Neural progenitor cell (in vitro differentiated cells): ENCODE measurements around the gene ZNF605. TPM values are rescaled to one million over a fixed set of nuclear protein-coding genes. Genes with fewer than 3 reads are reported as not detected.

Experiments used
- DNase-seq: peaks from one replicate; pipeline ENCODE4 v3.0.0-alpha.2; 2016; ENCODE audit warnings: low spot score
- H2AFZ ChIP-seq: fragments of 200-600 bp; sonication (generic); replicated peaks from 2 replicates; pipeline ENCODE4 v1.6.1; 2016; ENCODE audit warnings: antibody characterized with exemption
- H3F3A ChIP-seq: fragments of 200-600 bp; sonication (generic); 2 replicates; pipeline ENCODE4 v1.6.1; 2016; ENCODE audit warnings: antibody characterized with exemption, low read depth
- H3K27ac ChIP-seq: fragments of 200-600 bp; sonication (generic); 2 replicates; pipeline ENCODE4 v1.5.1; 2016; ENCODE audit warnings: mild to moderate bottlenecking
- H3K27me3 ChIP-seq: fragments of 200-600 bp; sonication (generic); 2 replicates; pipeline ENCODE4 v1.6.1; 2016; ENCODE audit warnings: mild to moderate bottlenecking, moderate library complexity
- H3K36me3 ChIP-seq: fragments of 200-600 bp; sonication (generic); 2 replicates; pipeline ENCODE4 v1.5.1; 2016
- H3K4me1 ChIP-seq: fragments of 200-600 bp; sonication (generic); 2 replicates; pipeline ENCODE4 v1.6.1; 2016; ENCODE audit warnings: mixed run types
- H3K4me2 ChIP-seq: fragments of 200-600 bp; sonication (generic); 2 replicates; pipeline ENCODE4 v1.6.1; 2016
- H3K4me3 ChIP-seq: fragments of 200-600 bp; sonication (generic); 2 replicates; pipeline ENCODE4 v1.5.1; 2016
- H3K79me2 ChIP-seq: fragments of 200-600 bp; sonication (generic); 2 replicates; pipeline ENCODE4 v1.6.1; 2016; ENCODE audit warnings: low read depth
- H3K9ac ChIP-seq: fragments of 200-600 bp; sonication (generic); 2 replicates; pipeline ENCODE4 v1.6.1; 2016
- H3K9me3 ChIP-seq: fragments of 200-600 bp; sonication (generic); 2 replicates; pipeline ENCODE4 v1.5.1; 2016; ENCODE audit warnings: low read depth
- H4K20me1 ChIP-seq: fragments of 200-600 bp; sonication (generic); 2 replicates; pipeline ENCODE4 v1.6.1; 2016; ENCODE audit warnings: low read depth
- H3K27ac Mint-ChIP-seq: 3 replicates; pipeline ENCODE4 v1.8.0; 2021; ENCODE audit warnings: mixed read lengths
- H3K27me3 Mint-ChIP-seq: 2 replicates; pipeline ENCODE4 v1.8.0; 2022; ENCODE audit warnings: low read depth, mild to moderate bottlenecking, inconsistent platforms, moderate library complexity, mixed read lengths; ENCODE audit not compliant: insufficient read depth
- H3K36me3 Mint-ChIP-seq: 3 replicates; pipeline ENCODE4 v1.8.0; 2021; ENCODE audit warnings: mixed read lengths
- H3K4me1 Mint-ChIP-seq: 3 replicates; pipeline ENCODE4 v1.8.0; 2021; ENCODE audit warnings: mixed read lengths
- H3K4me3 Mint-ChIP-seq: 3 replicates; pipeline ENCODE4 v1.8.0; 2021; ENCODE audit warnings: mild to moderate bottlenecking, moderate library complexity, mixed read lengths
- H3K9me3 Mint-ChIP-seq: 3 replicates; pipeline ENCODE4 v1.8.0; 2020; ENCODE audit warnings: mixed read lengths
- EZH2 ChIP-seq: fragments of 200-600 bp; sonication (generic); IDR thresholded peaks from 2 replicates; pipeline ENCODE4 v1.6.1; 2017; ENCODE audit warnings: antibody characterized with exemption, mild to moderate bottlenecking, moderate library complexity
- EZH2phosphoT487 ChIP-seq: fragments of 200-600 bp; sonication (generic); IDR thresholded peaks from 2 replicates; pipeline ENCODE4 v1.6.1; 2017; ENCODE audit warnings: antibody characterized with exemption
- total RNA-seq: library from RNA; depleted of rRNA; stranded (reverse); fragments of >200 nt; gene quantifications from 2 replicates; pipeline ENCODE4 v1.2.3, GENCODE V29; 2015; ENCODE audit warnings: low replicate concordance
- TF ChIP-seq, protein P1 (sequence below): fragments of 200-600 bp; sonication (generic); IDR thresholded peaks from 2 replicates; pipeline ENCODE4 v1.5.1; 2017; ENCODE audit warnings: antibody characterized with exemption, mild to moderate bottlenecking

Gene ZNF605
- total RNA-seq, 1 donor from 2014 or later, result 28.8 TPM

DNA sequence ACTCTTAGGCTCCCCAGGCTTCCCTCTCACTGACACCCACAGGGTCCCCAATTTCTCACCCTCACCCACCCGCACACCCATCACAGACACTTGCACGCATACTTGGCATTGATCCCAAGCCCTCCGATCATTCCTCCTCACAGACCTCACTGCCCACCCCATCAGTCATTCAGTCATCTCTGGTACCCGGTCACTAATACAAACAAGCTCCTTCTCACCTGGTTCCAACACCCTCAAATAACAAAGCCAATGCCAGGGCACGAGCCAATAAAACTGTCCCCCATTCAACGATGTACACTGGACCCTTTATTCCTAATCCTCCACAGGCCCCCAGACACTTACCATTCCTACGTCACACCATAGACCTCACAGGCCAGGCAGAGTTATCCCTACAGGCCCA is 2.3 kb downstream of the ZNF605 start:
- Histone ChIP-seq H3K27me3 (no peaks in the 10 kb centered on the region), H3K36me3 (no peaks in the 10 kb centered on the region), H3K9ac (no peak overlapping the region), H2AFZ (no peak overlapping the region), H3K4me2 (no peak overlapping the region), H4K20me1 (no peaks in the 10 kb centered on the region), H3K9me3 (peaks cover 16% of the 10 kb centered on the region), H3K4me1 (no peaks in the 10 kb centered on the region), H3K27ac (no peak overlapping the region), H3K4me3 (no peak overlapping the region), H3F3A (peaks cover 23% of the 10 kb centered on the region), H3K79me2 (peaks cover 53% of the 10 kb centered on the region)
- DNase-seq, result no peak
- Mint-ChIP-seq H3K9me3 (peaks cover 58% of the 10 kb centered on the region), H3K27ac (no peak overlapping the region), H3K4me1 (peaks cover 11% of the 10 kb centered on the region), H3K27me3 (peaks cover 16% of the 10 kb centered on the region), H3K36me3 (peaks cover 35% of the 10 kb centered on the region), H3K4me3 (peak overlapping the region; percentile 34)
- no peak for TF ChIP-seq EZH2
- TF ChIP-seq, protein P1, sequence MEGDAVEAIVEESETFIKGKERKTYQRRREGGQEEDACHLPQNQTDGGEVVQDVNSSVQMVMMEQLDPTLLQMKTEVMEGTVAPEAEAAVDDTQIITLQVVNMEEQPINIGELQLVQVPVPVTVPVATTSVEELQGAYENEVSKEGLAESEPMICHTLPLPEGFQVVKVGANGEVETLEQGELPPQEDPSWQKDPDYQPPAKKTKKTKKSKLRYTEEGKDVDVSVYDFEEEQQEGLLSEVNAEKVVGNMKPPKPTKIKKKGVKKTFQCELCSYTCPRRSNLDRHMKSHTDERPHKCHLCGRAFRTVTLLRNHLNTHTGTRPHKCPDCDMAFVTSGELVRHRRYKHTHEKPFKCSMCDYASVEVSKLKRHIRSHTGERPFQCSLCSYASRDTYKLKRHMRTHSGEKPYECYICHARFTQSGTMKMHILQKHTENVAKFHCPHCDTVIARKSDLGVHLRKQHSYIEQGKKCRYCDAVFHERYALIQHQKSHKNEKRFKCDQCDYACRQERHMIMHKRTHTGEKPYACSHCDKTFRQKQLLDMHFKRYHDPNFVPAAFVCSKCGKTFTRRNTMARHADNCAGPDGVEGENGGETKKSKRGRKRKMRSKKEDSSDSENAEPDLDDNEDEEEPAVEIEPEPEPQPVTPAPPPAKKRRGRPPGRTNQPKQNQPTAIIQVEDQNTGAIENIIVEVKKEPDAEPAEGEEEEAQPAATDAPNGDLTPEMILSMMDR, result no peak

DNA sequence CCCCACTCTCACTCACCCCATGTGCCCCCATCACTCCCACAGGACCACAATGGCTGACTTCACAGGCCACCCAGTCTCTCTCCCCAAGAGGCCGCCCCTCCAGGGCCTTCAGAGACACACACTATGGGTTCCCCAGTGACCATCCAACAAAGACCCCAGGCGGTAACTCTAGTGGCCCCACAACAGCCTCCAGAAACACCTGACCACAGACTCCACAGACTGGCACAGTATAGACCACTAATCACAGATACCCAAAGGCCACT is 3.0 kb downstream of the ZNF605 start:
- peaks cover 42% of the 10 kb centered on the region for H3K36me3 Mint-ChIP-seq
- H3K9me3 ChIP-seq, result peaks cover 16% of the 10 kb centered on the region
- TF ChIP-seq EZH2phosphoT487, result no peak
- TF ChIP-seq EZH2, result no peak
- TF ChIP-seq, protein P1, result no peak

DNA sequence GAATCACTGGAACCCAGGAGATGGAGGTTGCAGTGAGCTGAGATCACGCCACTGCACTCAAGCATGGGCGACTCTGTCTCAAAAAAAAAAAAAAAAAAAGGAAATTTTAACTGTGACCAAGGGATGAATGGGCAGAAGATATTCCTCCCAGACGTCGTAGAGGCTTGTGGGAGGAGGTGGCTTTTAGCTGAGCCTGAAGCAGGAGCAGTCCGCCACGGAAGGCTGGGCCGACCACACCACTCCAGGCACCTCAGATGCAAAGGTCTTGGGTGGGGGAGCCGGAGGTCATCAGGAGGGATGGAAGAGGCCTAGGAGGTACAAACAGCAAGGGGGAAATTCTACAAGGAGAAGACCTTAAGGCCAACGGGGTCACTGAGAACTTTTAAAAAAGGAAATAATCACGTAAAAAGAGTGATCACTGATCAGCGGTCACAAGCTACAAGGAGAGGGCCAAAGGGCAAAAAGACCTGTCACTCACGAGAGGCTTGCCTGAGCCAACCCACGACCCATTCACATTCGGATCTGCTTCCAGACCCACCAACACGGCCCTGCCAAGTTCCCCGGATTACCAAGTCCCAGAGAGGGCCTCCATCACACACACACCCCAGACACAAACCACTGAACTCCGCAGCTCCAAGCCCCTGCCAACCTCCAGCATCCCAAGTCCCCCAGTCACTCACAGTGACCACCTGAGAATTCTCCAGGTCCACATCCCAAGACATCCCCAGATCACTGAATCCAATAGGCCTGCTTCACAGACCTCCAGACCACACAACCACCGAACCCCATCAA is 3.5 kb downstream of the ZNF605 start:
- H2AFZ ChIP-seq, result no peak overlapping the region
- no peak overlapping the region for H3K27ac Mint-ChIP-seq
- H3K4me3 ChIP-seq, result no peak overlapping the region
- H3K36me3 Mint-ChIP-seq, result peaks cover 45% of the 10 kb centered on the region
- H3K36me3 ChIP-seq, result no peaks in the 10 kb centered on the region
- peak overlapping the region; percentile 13 for H3K4me3 Mint-ChIP-seq
- peaks cover 11% of the 10 kb centered on the region for H3K4me1 Mint-ChIP-seq
- H3K4me1 ChIP-seq, result no peaks in the 10 kb centered on the region
- H3K9me3 Mint-ChIP-seq, result peaks cover 66% of the 10 kb centered on the region
- peaks cover 23% of the 10 kb centered on the region for H3F3A ChIP-seq
- H3K9me3 ChIP-seq, result peaks cover 16% of the 10 kb centered on the region
- H3K27me3 ChIP-seq, result no peaks in the 10 kb centered on the region
- H4K20me1 ChIP-seq, result no peaks in the 10 kb centered on the region
- no peak overlapping the region for H3K9ac ChIP-seq
- no peak for TF ChIP-seq EZH2phosphoT487
- TF ChIP-seq, protein P1, result no peak
- TF ChIP-seq EZH2, result no peak
- H3K27me3 Mint-ChIP-seq, result peaks cover 16% of the 10 kb centered on the region
- H3K79me2 ChIP-seq, result peaks cover 53% of the 10 kb centered on the region
- H3K4me2 ChIP-seq, result no peak overlapping the region
- no peak for DNase-seq
- H3K27ac ChIP-seq, result no peak overlapping the region

More for the DNA sequence above, 3.0 kb downstream of the ZNF605 start:
- H3K27me3 Mint-ChIP-seq, result peaks cover 16% of the 10 kb centered on the region
- Histone ChIP-seq H4K20me1 (no peaks in the 10 kb centered on the region), H3K4me1 (no peaks in the 10 kb centered on the region), H3K4me3 (no peak overlapping the region), H3K27ac (no peak overlapping the region), H3K27me3 (no peaks in the 10 kb centered on the region), H3K79me2 (peaks cover 53% of the 10 kb centered on the region), H3K36me3 (no peaks in the 10 kb centered on the region), H3F3A (peaks cover 23% of the 10 kb centered on the region), H3K9ac (no peak overlapping the region), H2AFZ (no peak overlapping the region), H3K4me2 (no peak overlapping the region)
- H3K9me3 Mint-ChIP-seq, result peaks cover 62% of the 10 kb centered on the region
- no peak for DNase-seq
- H3K4me1 Mint-ChIP-seq, result peaks cover 11% of the 10 kb centered on the region
- no peak overlapping the region for H3K27ac Mint-ChIP-seq
- H3K4me3 Mint-ChIP-seq, result peak overlapping the region; percentile 13
